Tibial artery (tissue), 4 donors: Measurements from ENCODE around the gene MAN2A1.
"Not testable (repeated sequence)": the region's sequence is repeated elsewhere in the genome, so short reads cannot be mapped to it uniquely, and the experiment has no call there.

Experiments
- DNase-seq, 2 donors: peaks; one replicate each; pipeline ENCODE4 v3.0.0-alpha.2; 2019
- H3K27ac ChIP-seq, 2 donors: fragments of 200-600 bp; sonication (generic) in 1 of 2; 1 replicate in 1 of 2; 2 replicates in 1 of 2; pipeline ENCODE4 v1.5.1; 2018 to 2019; ENCODE audit warnings: mild to moderate bottlenecking in 1 of 2
- H3K27me3 ChIP-seq, 2 donors: fragments of 200-600 bp; sonication (generic) in 1 of 2; one replicate each; pipeline versions ENCODE4 v1.5.1 to v1.6.0; 2016 to 2019
- H3K36me3 ChIP-seq, 3 donors: fragments of 200-600 bp; sonication (generic) in 2 of 3; one replicate each; pipeline ENCODE4 v1.5.1; 2016 to 2019; ENCODE audit warnings: mild to moderate bottlenecking in 2 of 3
- H3K4me1 ChIP-seq, 4 donors: fragments of 200-600 bp; sonication (generic) in 2 of 4; 1 replicate in 3 of 4; 2 replicates in 1 of 4; pipeline ENCODE4 v1.5.1; 2016 to 2019
- H3K4me3 ChIP-seq, 2 donors: fragments of 200-600 bp; sonication (generic) in 1 of 2; 1 replicate in 1 of 2; 2 replicates in 1 of 2; pipeline ENCODE4 v1.5.1; 2018 to 2019; ENCODE audit warnings: mild to moderate bottlenecking in 2 of 2
- H3K9me3 ChIP-seq, 3 donors: fragments of 200-600 bp; sonication (generic) in 1 of 3; one replicate each; pipeline ENCODE4 v1.5.1; 2016 to 2019
- intact Hi-C: fragments of 100-400 bp; cut with DNase I; formaldehyde crosslinking; loops from one replicate; pipeline ENCODE4 v1.15.0; 2023; ENCODE audit warnings: low total_unique reads
- TF ChIP-seq, protein P1 (sequence below), 2 experiments: fragments of 200-600 bp in 1 of 2; fragments of 450-650 bp in 1 of 2; IDR thresholded peaks; one replicate each; pipeline ENCODE4 v1.5.1; 2017 to 2019; ENCODE audit warnings: antibody characterized with exemption in 2 of 2, mild to moderate bottlenecking in 1 of 2, moderate library complexity in 1 of 2

The MAN2A1 gene

DNA sequence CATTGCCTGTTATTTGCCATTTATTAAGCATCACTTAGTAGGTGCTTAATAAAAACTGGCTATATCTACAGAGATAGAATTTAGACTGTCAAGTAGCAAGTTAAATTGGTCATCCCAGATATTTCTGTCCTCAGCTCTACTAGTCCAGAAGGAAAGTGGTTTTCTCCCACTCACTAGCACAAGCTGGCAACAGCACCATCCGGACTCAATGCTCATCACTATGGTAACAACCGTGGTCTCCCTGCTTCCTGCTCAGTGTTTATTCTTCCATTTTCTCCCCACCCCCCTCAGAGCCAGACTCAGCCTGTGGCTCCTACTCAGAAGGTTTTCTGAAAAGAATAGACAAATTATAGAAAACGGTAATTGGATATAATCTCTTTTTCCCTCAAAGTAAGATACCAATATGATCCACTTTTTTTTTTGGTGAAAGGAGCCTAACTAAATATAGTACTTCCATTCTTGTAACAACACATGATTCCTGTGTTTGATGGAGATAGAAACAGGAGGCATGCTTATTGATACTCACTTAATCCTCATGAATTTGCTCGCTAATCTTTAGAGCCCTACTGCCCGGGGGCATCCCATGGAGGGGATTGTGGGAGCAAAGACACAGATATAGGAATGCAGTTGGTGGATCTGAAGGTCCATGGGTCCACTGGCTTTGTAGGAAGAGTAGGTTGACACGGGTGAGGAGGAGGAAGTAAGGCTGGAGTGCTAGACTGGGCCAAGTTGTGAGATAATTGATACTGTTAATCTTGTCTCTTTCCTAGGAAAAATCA lies 191.4 kb downstream of the MAN2A1 start:
- TF ChIP-seq, protein P1, sequence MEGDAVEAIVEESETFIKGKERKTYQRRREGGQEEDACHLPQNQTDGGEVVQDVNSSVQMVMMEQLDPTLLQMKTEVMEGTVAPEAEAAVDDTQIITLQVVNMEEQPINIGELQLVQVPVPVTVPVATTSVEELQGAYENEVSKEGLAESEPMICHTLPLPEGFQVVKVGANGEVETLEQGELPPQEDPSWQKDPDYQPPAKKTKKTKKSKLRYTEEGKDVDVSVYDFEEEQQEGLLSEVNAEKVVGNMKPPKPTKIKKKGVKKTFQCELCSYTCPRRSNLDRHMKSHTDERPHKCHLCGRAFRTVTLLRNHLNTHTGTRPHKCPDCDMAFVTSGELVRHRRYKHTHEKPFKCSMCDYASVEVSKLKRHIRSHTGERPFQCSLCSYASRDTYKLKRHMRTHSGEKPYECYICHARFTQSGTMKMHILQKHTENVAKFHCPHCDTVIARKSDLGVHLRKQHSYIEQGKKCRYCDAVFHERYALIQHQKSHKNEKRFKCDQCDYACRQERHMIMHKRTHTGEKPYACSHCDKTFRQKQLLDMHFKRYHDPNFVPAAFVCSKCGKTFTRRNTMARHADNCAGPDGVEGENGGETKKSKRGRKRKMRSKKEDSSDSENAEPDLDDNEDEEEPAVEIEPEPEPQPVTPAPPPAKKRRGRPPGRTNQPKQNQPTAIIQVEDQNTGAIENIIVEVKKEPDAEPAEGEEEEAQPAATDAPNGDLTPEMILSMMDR (IDR thresholded peaks at IDR 0.05) = no peak
- no peaks in the 10 kb centered on the region for H3K4me1 ChIP-seq

DNA sequence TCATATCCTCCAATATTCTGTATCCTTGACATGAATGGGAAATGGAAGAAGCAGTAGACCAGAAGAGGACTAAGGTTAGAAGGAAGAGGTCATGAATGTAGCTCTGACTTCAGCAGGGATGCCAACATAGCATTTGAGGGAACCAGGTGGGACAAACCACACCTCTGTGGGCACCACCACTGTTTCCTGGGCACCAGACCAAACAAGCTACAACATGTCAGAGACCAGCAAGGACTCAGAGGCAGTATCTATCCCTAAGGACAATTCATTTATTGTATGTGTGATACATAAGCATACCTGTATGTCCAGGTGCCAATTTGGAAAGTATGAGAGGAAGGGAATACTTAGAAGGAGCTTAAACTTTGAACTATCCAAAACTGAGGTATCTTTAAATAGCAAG lies 192.8 kb downstream of the MAN2A1 start:
- no peak for DNase-seq
- H3K4me3 ChIP-seq = no peak overlapping the region
- no peaks in the 10 kb centered on the region for H3K27me3 ChIP-seq
- H3K27ac ChIP-seq = no peak overlapping the region
- TF ChIP-seq, protein P1 (IDR thresholded peaks at IDR 0.05) = no peak
- no peaks in the 10 kb centered on the region for H3K9me3 ChIP-seq
- H3K36me3 ChIP-seq = no peaks in the 10 kb centered on the region
- no peaks in the 10 kb centered on the region for H3K4me1 ChIP-seq
- intact Hi-C loops = no loop called here

More for the DNA sequence above, 191.4 kb downstream of the MAN2A1 start:
- H3K4me3 ChIP-seq = no peak overlapping the region
- H3K27ac ChIP-seq = no peak overlapping the region
- no peak for DNase-seq
- H3K9me3 ChIP-seq = no peaks in the 10 kb centered on the region
- no peaks in the 10 kb centered on the region for H3K36me3 ChIP-seq
- intact Hi-C loops = no loop called here
- H3K27me3 ChIP-seq = no peaks in the 10 kb centered on the region

DNA sequence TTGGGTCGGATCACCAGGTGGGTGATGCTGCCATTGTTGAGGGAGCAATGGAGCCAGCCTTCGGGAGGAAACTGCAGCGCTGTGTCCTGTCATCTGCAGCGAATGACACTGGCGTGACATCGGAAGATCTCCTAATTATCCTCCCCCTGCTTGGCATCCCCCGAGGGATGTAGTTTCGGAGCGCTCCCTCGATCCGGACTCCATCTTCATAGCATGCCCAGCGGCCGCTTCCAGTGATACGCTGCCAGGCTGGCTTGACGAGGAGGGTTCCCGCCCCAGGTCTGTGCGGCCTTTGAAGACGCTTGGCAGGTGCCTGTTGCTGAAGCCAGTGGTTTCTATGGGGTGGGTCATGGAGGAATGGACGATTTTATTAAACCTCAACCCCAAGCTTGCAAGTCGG lies 194.9 kb downstream of the MAN2A1 start:
- H3K4me3 ChIP-seq = no peak overlapping the region
- no peak for DNase-seq
- no peaks in the 10 kb centered on the region for H3K36me3 ChIP-seq
- H3K9me3 ChIP-seq = no peaks in the 10 kb centered on the region
- no peaks in the 10 kb centered on the region for H3K27me3 ChIP-seq
- intact Hi-C loops = no loop called here
- H3K27ac ChIP-seq = no peak overlapping the region
- H3K4me1 ChIP-seq = no peaks in the 10 kb centered on the region
- TF ChIP-seq, protein P1 (IDR thresholded peaks at IDR 0.05) = no peak

DNA sequence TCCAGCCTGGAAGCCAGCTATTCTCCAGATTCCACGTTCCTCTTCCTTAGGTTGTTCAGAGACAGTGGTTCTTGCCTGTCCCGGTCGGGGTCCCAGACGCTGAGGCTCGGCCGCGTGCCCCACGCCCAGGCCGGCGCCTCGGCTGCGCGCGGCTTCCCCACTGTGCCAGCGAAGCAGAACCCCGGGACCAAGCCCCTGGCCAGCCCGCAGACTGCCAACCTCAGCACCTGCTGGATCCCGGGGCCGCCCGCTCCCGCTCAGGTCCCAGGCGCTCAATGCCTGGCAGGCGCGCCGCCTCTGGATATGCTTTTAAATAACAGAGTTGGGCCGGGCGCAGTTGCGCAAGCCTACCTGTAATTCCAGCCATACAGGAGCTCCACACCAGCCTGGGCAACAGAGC lies 195.5 kb downstream of the MAN2A1 start:
- Histone ChIP-seq H3K9me3 (no peaks in the 10 kb centered on the region), H3K4me1 (no peaks in the 10 kb centered on the region), H3K4me3 (no peak overlapping the region), H3K36me3 (no peaks in the 10 kb centered on the region), H3K27ac (no peak overlapping the region), H3K27me3 (no peaks in the 10 kb centered on the region)
- DNase-seq = no peak
- TF ChIP-seq, protein P1 (IDR thresholded peaks at IDR 0.05) = no peak
- intact Hi-C loops = no loop called here

DNA sequence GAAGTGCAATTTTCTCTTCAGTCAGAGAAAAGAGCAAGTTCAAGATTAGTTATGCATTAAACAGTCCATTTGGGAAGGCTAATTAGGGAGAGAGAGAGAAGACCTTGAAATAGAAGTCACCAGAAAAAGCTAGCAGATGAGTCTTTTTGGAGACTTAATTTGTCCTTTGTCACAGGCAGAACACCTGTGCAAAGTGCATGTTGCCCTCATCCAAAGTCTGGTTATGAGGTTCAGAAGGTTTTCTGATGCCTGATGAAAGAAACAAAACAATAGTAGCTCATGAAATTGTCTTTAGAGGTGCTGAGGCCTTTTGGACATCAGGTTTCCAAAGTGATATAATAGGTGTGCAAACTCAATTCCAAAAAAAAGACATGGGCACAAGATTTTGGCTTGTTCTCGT lies 199.3 kb downstream of the MAN2A1 start:
- TF ChIP-seq, protein P1 (IDR thresholded peaks at IDR 0.05) = no peak
- no peak overlapping the region for H3K27ac ChIP-seq
- DNase-seq = no peak
- H3K9me3 ChIP-seq = no peaks in the 10 kb centered on the region
- H3K36me3 ChIP-seq = no peaks in the 10 kb centered on the region
- intact Hi-C loops = no loop called here
- no peaks in the 10 kb centered on the region for H3K4me1 ChIP-seq
- H3K4me3 ChIP-seq = no peak overlapping the region
- no peaks in the 10 kb centered on the region for H3K27me3 ChIP-seq

DNA sequence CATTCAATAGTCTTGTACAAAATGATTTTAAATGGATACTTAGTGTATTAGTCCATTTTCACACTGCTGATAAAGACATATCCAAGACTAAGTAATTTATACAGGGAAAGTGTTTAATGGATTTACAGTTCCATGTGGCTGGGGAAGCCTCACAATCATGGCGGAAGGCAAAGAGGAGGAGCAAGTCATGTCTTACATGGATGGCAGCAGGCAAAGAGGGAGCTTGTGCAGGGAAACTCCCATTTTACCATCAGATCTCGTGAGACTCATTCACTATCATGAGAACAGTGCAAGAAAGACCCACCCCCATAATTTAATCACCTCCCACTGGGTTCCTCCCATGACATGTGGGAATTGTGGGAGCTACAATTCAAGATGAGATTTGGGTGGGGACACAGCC lies 203.5 kb downstream of the MAN2A1 start:
- intact Hi-C loops = not testable (repeated sequence)

More for the DNA sequence above, 203.5 kb downstream of the MAN2A1 start:
- H3K4me3 ChIP-seq, H3K9me3 ChIP-seq, H3K4me1 ChIP-seq, H3K27me3 ChIP-seq, H3K27ac ChIP-seq, DNase-seq, H3K36me3 ChIP-seq: not testable (repeated sequence)
